ENCODE measurements around the gene COL4A2.

Gene COL4A2

GRCh38 chr13:110272651-110273050 is 34.4 kb upstream of the COL4A2 start:
- FAIRE-seq = no peak

GRCh38 chr13:110273254-110273653 is 33.8 kb upstream of the COL4A2 start:
- no peak for FAIRE-seq

GRCh38 chr13:110274687-110275086 is 32.4 kb upstream of the COL4A2 start:
- no peak for FAIRE-seq

- FAIRE-seq = no peak
These were observed 31.0 kb upstream of the COL4A2 start for GRCh38 chr13:110275931-110276552.

- no peak for FAIRE-seq
These were observed 30.5 kb upstream of the COL4A2 start for GRCh38 chr13:110276553-110276950.

GRCh38 chr13:110277357-110277975 is 29.6 kb upstream of the COL4A2 start:
- no peak for FAIRE-seq

GRCh38 chr13:110278859-110279258 is 28.2 kb upstream of the COL4A2 start:
- no peak for FAIRE-seq

- FAIRE-seq = no peak
These were observed 27.4 kb upstream of the COL4A2 start for GRCh38 chr13:110279684-110280083.

- no peak for FAIRE-seq
These were observed 26.8 kb upstream of the COL4A2 start for GRCh38 chr13:110280231-110280813.

GRCh38 chr13:110280985-110281688 is 25.9 kb upstream of the COL4A2 start:
- FAIRE-seq = no peak

- FAIRE-seq = no peak
These were observed 25.3 kb upstream of the COL4A2 start for GRCh38 chr13:110281736-110282135.

GRCh38 chr13:110282316-110282841 is 24.7 kb upstream of the COL4A2 start:
- FAIRE-seq = no peak

GRCh38 chr13:110283736-110284517 is 23.2 kb upstream of the COL4A2 start:
- FAIRE-seq = no peak

GRCh38 chr13:110284779-110285484 is 22.2 kb upstream of the COL4A2 start:
- no peak for FAIRE-seq

- no peak for FAIRE-seq
These were observed 20.9 kb upstream of the COL4A2 start for GRCh38 chr13:110285991-110286832.

GRCh38 chr13:110286833-110287819 is 20.0 kb upstream of the COL4A2 start:
- no peak for FAIRE-seq

- FAIRE-seq = no peak
These were observed 17.9 kb upstream of the COL4A2 start for GRCh38 chr13:110289174-110289573.

- no peak for FAIRE-seq
These were observed 17.4 kb upstream of the COL4A2 start for GRCh38 chr13:110289661-110290060.

GRCh38 chr13:110290153-110290552 is 16.9 kb upstream of the COL4A2 start:
- FAIRE-seq = no peak

- no peak for FAIRE-seq
These were observed 16.3 kb upstream of the COL4A2 start for GRCh38 chr13:110290826-110291225.

All from A204.1 (cell line).